Stimulated activated CD4-positive, alpha-beta T cell treated with anti-CD3 and anti-CD28 coated beads, TNF-alpha, amount 100 ng/mL, for 1 hour (primary cell): ENCODE measurements around the gene RIF1.
"Not testable (repeated sequence)": the region's sequence is repeated elsewhere in the genome, so short reads cannot be mapped to it uniquely, and the experiment has no call there.

Source experiments
- DNase-seq, 3 donors: peaks; one replicate each; pipeline ENCODE4 v3.0.0-alpha.2; 2020; ENCODE audit warnings: low read depth in 3 of 3, low spot score in 1 of 3

RIF1 gene

GRCh38 chr2:151421681-151422080 lies 12.0 kb downstream of the RIF1 start:
- DNase-seq: not testable (repeated sequence)

DNA sequence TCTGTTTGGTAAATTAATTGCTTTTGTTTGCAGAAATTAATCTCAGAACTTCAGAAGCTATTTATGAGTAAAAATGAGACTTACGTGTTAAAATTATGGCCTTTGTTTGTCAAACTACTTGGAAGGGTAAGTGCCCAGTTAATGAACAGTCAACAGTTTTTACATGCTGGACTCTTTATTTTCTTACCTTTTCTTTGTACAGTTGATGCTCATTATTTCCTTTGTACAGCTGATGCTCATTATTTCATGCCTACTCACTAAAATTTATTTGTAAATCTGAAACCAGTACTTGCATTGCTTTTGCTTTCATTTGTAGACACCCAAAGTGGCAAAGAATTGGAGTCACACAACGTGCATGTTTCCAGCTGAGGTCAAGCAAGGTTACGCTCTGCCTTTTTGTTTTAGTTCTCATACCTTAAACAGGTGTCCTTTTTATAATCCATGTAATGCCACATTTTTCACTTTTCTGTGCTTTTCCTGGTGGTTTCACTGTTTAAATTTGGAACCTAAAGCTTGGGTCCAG lies 13.3 kb downstream of the RIF1 start:
- DNase-seq: no peak

DNA sequence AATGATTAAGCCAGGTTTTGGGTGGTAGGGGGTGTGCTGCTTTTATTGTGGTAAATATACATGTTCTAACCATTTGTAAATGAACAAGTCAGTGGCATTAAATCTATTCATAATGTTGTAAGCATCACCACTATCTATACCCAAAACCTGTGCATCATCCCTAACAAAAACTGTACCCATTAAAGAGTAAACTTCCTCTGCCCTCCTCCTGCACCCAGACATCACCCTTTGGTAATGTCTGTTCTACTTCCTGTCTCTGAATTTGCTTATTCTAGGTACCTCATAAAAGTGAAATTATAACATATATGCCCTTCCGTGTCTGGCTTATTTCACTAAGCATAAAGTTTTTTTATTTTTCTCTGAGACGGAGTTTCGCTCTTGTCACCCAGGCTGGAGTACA lies 14.1 kb downstream of the RIF1 start:
- no peak for DNase-seq

- DNase-seq: no peak
These were observed 27.9 kb downstream of the RIF1 start for GRCh38 chr2:151437630-151438029.

GRCh38 chr2:151438506-151438905 lies 28.8 kb downstream of the RIF1 start:
- no peak for DNase-seq

DNA sequence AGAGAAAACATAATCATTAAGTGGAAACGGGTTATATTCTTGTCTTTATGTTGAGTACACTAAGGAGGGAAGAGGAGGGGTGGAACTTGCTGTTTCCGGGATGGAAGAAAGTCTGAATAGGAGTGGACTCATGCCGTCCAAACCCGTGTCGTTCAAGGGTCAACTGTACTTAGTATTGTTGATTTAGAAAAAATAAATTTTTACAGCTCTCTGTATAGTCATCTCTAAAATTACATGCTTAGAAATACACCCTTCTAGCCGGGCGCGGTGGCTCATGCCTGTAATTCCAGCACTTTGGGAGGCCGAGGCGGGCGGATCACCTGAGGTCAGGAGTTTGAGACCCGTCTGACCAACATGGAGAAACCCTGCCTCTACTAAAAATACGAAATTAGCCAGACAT lies 29.4 kb downstream of the RIF1 start:
- no peak for DNase-seq

- DNase-seq: no peak
These were observed 49.7 kb downstream of the RIF1 start for GRCh38 chr2:151459358-151459757.

- no peak for DNase-seq
These were observed 56.1 kb downstream of the RIF1 start for GRCh38 chr2:151465771-151466170.

DNA sequence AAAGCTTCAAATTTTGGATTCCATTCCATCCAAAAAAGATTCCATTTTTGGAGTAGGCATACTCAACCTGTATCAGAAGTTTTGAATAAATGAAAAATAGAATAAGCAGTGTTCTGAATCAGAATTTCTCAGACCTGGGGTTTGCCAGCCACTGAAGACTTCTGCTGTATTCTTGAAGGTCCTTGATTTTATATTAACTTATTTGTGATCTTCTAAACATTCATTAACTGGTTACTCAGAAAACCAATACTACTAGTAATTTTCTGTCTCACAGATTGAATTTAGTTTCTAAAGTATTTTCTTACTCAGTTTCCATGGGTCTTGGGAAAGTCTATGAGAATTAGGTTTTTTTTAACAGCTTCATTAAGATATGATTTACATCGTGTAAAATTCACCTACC lies 60.9 kb downstream of the RIF1 start:
- DNase-seq: no peak

GRCh38 chr2:151472966-151473365 lies 63.3 kb downstream of the RIF1 start:
- DNase-seq: no peak

DNA sequence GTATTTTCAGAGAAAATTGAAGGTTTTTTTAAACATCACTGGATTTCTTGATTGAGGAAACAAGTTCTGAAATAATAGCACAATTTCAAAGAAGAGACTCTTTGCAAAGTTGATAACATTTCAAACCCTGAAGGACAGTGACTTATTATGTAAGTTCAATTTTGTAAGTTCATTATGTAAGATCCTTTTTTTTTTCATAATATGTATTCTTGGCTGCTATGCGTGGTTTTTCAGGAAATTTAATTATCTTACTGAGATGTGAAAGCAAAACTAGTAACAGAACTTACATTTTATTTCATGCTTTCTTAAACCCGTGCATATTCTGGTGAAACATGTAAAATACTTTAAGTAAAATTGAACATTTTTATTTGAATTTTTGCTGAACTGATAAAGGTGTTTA lies 65.4 kb downstream of the RIF1 start:
- DNase-seq: no peak

DNA sequence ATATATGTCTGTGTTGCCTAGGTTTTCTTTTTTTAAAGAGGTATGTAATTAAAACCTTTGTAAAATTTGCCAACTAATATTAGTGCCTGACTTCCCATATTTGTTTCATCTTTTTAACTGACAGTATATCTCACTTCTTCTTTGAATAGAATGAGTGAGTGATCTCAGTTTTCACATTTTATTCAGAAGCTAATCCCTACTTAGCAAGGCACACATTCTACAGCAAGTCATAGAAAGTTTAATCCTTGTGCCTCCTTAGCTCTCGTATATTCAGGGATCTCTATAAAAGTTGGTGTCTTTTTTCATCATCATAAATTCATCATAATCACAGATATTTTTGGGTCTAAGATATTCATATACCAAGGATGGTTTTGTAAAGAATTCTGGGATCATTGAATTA lies 66.6 kb downstream of the RIF1 start:
- no peak for DNase-seq

DNA sequence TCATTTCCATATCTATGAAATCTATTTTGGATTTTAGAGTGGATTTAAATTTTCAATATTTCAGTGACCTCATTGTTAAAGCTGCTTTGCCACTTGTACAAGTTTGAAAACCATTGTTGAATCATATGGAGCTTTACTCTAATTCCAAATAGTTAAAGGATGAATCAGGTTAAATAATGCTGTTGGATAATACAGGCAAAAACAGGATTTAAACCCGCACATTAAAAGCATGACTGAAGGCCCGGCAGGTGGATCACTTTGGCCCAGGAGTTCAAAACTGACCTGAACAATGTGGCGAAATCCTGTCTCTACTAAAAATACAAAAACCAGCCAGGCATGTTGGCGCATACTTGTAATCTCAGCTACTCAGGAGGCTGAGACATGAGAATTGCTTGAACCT lies 68.3 kb downstream of the RIF1 start:
- DNase-seq: no peak

- no peak for DNase-seq
These were observed 72.0 kb downstream of the RIF1 start for GRCh38 chr2:151481744-151482143.

GRCh38 chr2:151482171-151482725 lies 72.5 kb downstream of the RIF1 start:
- DNase-seq: no peak

GRCh38 chr2:151483546-151483945 lies 73.8 kb downstream of the RIF1 start:
- no peak for DNase-seq

GRCh38 chr2:151484100-151484499 lies 74.4 kb downstream of the RIF1 start:
- no peak for DNase-seq

DNA sequence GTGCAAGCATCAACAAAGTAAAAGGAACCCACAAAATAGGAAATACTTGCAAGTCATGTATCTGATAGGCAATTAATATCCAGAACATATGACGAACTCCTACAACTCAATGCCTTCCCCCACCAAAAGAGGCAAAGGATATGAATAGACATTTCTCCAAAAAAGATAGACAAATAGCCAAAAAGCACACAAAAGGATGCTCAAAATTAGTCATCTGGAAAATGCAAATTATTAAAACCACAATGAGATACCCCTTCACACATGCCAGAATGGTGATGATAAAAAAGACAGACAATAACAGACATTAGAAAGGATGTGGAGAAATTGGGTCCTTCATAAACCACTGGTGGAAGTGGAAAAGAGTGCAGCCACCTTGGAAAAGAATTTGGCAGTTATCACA lies 76.4 kb downstream of the RIF1 start:
- DNase-seq: no peak

DNA sequence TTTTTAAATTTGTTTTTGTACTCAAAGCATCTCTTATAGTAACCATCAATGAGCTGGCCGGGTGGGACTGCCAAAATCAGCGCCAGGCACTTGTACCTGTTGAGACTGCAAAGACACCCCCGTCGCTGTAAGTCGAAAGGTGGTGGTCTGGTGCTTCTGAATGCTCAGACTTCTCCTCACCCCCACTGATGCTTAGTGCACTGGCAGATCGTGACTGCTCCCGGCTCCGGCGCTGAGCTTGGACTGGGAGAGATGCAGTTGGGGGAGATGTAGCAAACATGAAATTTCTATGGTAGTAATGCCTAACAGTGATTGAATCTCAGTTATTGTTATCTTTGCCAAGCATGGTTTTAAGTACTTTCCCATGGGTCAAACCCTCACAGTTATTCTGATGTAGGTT lies 80.6 kb downstream of the RIF1 start:
- no peak for DNase-seq

DNA sequence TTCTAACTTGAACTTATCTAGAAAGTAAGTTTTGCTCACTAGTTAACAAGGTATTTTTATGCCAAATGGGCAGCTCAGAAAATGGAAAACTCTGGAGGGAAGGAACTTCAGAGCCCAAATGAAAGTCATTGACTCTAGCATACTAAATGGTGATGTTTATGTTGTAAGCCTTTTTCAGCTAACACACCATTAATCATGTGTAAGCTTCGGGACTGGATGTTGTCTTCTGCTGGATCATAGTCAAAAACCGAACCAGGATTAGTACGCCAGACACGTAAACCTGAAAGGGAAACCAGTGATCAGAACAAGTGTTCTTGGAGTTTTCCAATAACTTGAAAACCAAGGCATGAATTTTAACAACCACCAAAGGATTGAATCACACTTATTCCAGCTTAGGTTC lies 81.8 kb downstream of the RIF1 start:
- DNase-seq: no peak

DNA sequence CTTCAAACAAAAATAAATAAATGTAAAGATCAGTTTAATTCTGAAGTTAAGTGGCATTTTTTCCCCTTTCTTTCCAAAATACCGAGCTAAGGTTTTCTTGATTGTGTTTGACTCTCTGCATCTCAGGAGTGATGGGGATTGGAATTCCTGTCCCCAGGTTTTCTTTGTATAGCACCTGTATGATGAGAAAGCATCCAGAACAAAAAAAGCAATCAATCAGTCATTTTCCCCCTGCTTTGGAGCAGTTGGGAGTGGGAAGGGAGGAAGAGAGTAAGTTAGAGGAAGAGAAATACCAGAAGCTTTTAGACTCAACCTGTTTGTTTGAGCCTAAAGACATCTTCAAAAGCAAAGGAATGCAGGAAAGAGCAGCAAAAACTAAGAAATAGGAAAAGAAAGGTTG lies 88.5 kb downstream of the RIF1 start:
- DNase-seq: no peak

DNA sequence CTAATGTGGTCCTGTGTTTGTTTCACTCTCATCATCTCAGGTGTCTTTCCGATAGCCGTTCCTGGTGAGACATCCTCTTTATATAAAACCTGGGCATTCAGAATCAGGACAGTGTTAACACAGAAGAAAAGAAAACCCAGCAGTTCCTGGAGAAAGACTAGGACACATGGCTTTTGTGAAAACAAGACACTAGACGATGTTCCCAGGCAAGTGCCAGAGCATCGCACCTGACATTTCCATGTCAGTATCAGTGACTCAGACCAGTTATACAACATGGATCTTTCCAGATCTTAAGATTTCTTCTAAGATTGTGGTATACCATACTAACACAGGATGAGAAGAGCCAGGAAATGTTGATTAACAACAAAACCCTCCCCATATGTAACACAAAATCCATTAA lies 96.5 kb downstream of the RIF1 start:
- DNase-seq: no peak

- DNase-seq: no peak
These were observed 98.8 kb downstream of the RIF1 start for GRCh38 chr2:151508519-151508918.

- DNase-seq: no peak
These were observed 109.1 kb downstream of the RIF1 start for GRCh38 chr2:151518802-151519201.
